ENCODE results near the gene C12orf42. TPM values are rescaled to one million over a fixed set of nuclear protein-coding genes. Genes with fewer than 3 reads are reported as not detected.

Gene C12orf42
- total RNA-seq, 4 donors from 2014 or later = 0.21 TPM; not detected in 3

GRCh38 chr12:103530307-103531066 lies 34.7 kb upstream of the C12orf42 start:
- no peak overlapping the region for H3K4me3 ChIP-seq
- intact Hi-C loops (cut with DNase I; ENCODE audit: low total_unique reads) = no loop called here

GRCh38 chr12:103529306-103529705 lies 33.5 kb upstream of the C12orf42 start:
- Histone ChIP-seq H3K9me3 (no peaks in the 10 kb centered on the region), H3K27ac (no peak overlapping the region), H3K4me3 (no peak overlapping the region), H3K4me1 (no peaks in the 10 kb centered on the region), H3K27me3 (no peaks in the 10 kb centered on the region), H3K36me3 (no peaks in the 10 kb centered on the region)
- DNase-seq = no peak
- no peak for TF ChIP-seq POLR2A (IDR thresholded peaks at IDR 0.05)
- TF ChIP-seq CTCF (IDR thresholded peaks at IDR 0.05) = no peak
- intact Hi-C loops (cut with DNase I; ENCODE audit: low total_unique reads) = no loop called here

More at GRCh38 chr12:103530307-103531066, 34.7 kb upstream of the C12orf42 start:
- H3K27ac ChIP-seq = no peak overlapping the region
- H3K36me3 ChIP-seq = no peaks in the 10 kb centered on the region
- DNase-seq = no peak
- H3K4me1 ChIP-seq = no peaks in the 10 kb centered on the region
- TF ChIP-seq CTCF (IDR thresholded peaks at IDR 0.05) = no peak
- TF ChIP-seq POLR2A (IDR thresholded peaks at IDR 0.05) = no peak
- no peaks in the 10 kb centered on the region for H3K27me3 ChIP-seq
- no peaks in the 10 kb centered on the region for H3K9me3 ChIP-seq

- intact Hi-C loops (cut with DNase I; ENCODE audit: low total_unique reads) = no loop called here
- DNase-seq = no peak
- TF ChIP-seq CTCF (IDR thresholded peaks at IDR 0.05) (no peak), POLR2A (IDR thresholded peaks at IDR 0.05) (no peak)
- Histone ChIP-seq H3K27ac (no peak overlapping the region), H3K9me3 (no peaks in the 10 kb centered on the region), H3K4me1 (no peaks in the 10 kb centered on the region), H3K4me3 (no peak overlapping the region), H3K27me3 (no peaks in the 10 kb centered on the region), H3K36me3 (no peaks in the 10 kb centered on the region)
These were observed 28.6 kb upstream of the C12orf42 start for GRCh38 chr12:103524238-103524875.

GRCh38 chr12:103523771-103524170 lies 28.0 kb upstream of the C12orf42 start:
- intact Hi-C loops (cut with DNase I; ENCODE audit: low total_unique reads) = no loop called here
- no peak for TF ChIP-seq POLR2A (IDR thresholded peaks at IDR 0.05)
- no peak for TF ChIP-seq CTCF (IDR thresholded peaks at IDR 0.05)
- no peaks in the 10 kb centered on the region for H3K4me1 ChIP-seq
- H3K27me3 ChIP-seq = no peaks in the 10 kb centered on the region
- H3K9me3 ChIP-seq = no peaks in the 10 kb centered on the region
- DNase-seq = no peak
- no peaks in the 10 kb centered on the region for H3K36me3 ChIP-seq
- no peak overlapping the region for H3K27ac ChIP-seq
- no peak overlapping the region for H3K4me3 ChIP-seq

- Histone ChIP-seq H3K4me3 (no peak overlapping the region), H3K36me3 (no peaks in the 10 kb centered on the region), H3K27me3 (no peaks in the 10 kb centered on the region), H3K27ac (no peak overlapping the region), H3K4me1 (no peaks in the 10 kb centered on the region), H3K9me3 (no peaks in the 10 kb centered on the region)
- TF ChIP-seq POLR2A (IDR thresholded peaks at IDR 0.05) (no peak), CTCF (IDR thresholded peaks at IDR 0.05) (no peak)
- DNase-seq = no peak
- intact Hi-C loops (cut with DNase I; ENCODE audit: low total_unique reads) = no loop called here
These were observed 25.0 kb upstream of the C12orf42 start for GRCh38 chr12:103520686-103521215.

All from uterus (tissue), 4 donors.